ENCODE measurements around the gene PAGE2B. TPM values are rescaled to one million over a fixed set of nuclear protein-coding genes. Genes with fewer than 3 reads are reported as not detected.

PAGE2B gene
- total RNA-seq, 3 donors from 2014 or later = not detected

DNA sequence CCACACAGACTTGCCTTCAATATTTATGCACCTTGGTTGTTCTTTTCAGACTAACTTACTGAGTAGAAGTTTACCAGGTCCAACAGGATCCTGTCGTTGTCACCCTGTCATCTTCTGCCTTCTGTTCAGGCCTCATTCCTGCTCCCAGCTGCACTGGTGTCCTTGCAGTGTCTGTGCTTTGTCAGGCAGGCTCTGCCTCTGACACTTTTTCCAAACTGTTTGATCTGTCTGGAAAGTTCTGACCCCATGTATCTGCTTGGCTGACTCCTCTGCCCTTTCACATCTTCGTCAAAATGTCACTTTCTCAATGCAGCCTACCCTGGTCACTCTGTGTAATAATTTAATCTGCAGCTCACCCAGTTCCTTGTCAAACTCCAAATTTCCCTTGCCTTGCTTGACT, 23.9 kb downstream of the PAGE2B start:
- H3K4me1 ChIP-seq = no peaks in the 10 kb centered on the region
- H3K4me3 ChIP-seq = no peak overlapping the region
- no peak for TF ChIP-seq POLR2AphosphoS5 (IDR thresholded peaks at IDR 0.05)
- TF ChIP-seq, protein P1, sequence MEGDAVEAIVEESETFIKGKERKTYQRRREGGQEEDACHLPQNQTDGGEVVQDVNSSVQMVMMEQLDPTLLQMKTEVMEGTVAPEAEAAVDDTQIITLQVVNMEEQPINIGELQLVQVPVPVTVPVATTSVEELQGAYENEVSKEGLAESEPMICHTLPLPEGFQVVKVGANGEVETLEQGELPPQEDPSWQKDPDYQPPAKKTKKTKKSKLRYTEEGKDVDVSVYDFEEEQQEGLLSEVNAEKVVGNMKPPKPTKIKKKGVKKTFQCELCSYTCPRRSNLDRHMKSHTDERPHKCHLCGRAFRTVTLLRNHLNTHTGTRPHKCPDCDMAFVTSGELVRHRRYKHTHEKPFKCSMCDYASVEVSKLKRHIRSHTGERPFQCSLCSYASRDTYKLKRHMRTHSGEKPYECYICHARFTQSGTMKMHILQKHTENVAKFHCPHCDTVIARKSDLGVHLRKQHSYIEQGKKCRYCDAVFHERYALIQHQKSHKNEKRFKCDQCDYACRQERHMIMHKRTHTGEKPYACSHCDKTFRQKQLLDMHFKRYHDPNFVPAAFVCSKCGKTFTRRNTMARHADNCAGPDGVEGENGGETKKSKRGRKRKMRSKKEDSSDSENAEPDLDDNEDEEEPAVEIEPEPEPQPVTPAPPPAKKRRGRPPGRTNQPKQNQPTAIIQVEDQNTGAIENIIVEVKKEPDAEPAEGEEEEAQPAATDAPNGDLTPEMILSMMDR (IDR thresholded peaks at IDR 0.05) = no peak
- TF ChIP-seq POLR2A (IDR thresholded peaks at IDR 0.05) = no peak
- H3K36me3 ChIP-seq = no peaks in the 10 kb centered on the region
- peaks cover 0 to 52% of the 10 kb centered on the region in 2 donors for H3K27me3 ChIP-seq
- H3K27ac ChIP-seq = no peak overlapping the region
- intact Hi-C loops (cut with DNase I; ENCODE audit: low total_unique reads) = no loop called here
- no peak for DNase-seq (ENCODE audit: low spot score in 2 of 2)
- H3K9me3 ChIP-seq = no peaks in the 10 kb centered on the region

DNA sequence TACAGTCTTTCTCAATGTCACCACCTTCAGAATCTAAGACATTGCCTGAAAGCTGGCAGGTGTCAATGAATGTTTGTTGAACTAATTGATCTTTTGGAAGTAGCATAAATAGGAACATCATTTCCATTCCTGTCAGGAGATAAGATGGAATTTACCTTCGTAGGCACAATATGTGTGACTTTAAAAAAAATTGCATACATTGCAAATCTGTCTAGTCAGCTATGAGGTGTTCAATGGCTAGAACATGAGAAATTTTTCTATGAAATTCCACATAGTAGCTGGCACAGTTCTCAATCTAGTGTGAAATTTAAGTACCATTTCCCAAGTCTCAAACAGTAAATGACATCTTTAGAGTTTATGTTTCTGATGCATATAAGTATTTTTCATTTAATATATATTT, 24.3 kb downstream of the PAGE2B start:
- no peak overlapping the region for H3K4me3 ChIP-seq
- H3K36me3 ChIP-seq = no peaks in the 10 kb centered on the region
- DNase-seq (ENCODE audit: low spot score in 2 of 2) = no peak
- TF ChIP-seq POLR2A (IDR thresholded peaks at IDR 0.05) (no peak), POLR2AphosphoS5 (IDR thresholded peaks at IDR 0.05) (no peak)
- TF ChIP-seq, protein P1 (IDR thresholded peaks at IDR 0.05) = no peak
- intact Hi-C loops (cut with DNase I; ENCODE audit: low total_unique reads) = no loop called here
- no peaks in the 10 kb centered on the region for H3K9me3 ChIP-seq
- H3K27ac ChIP-seq = no peak overlapping the region
- H3K4me1 ChIP-seq = no peaks in the 10 kb centered on the region
- peaks cover 0 to 53% of the 10 kb centered on the region in 2 donors for H3K27me3 ChIP-seq

DNA sequence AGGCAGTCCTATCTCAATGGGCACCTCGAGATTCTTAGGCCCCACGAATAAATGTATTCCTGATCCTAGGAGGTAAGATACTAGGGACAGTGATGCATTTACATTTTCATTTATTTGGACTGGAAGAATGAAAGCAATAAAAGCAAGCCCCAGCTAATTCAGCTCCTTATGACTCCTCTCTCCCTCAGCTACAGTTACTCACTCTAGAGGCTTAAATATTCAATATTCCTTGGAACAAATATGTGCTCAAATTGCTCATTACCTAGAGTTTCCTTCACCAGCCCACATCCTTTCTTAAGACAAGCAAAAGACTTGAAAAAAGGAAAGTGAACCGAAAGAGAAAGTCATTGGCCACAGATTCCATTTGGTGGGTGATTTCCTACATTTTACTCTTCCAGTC, 27.9 kb downstream of the PAGE2B start:
- TF ChIP-seq POLR2A (IDR thresholded peaks at IDR 0.05) (no peak), POLR2AphosphoS5 (IDR thresholded peaks at IDR 0.05) (no peak)
- TF ChIP-seq, protein P1 (IDR thresholded peaks at IDR 0.05) = no peak
- intact Hi-C loops (cut with DNase I; ENCODE audit: low total_unique reads) = no loop called here
- H3K4me3 ChIP-seq = no peak overlapping the region
- peaks cover 0 to 22% of the 10 kb centered on the region in 2 donors for H3K27me3 ChIP-seq
- no peak overlapping the region for H3K27ac ChIP-seq
- no peak for DNase-seq (ENCODE audit: low spot score in 2 of 2)
- H3K36me3 ChIP-seq = no peaks in the 10 kb centered on the region
- no peaks in the 10 kb centered on the region for H3K9me3 ChIP-seq
- H3K4me1 ChIP-seq = no peaks in the 10 kb centered on the region

DNA sequence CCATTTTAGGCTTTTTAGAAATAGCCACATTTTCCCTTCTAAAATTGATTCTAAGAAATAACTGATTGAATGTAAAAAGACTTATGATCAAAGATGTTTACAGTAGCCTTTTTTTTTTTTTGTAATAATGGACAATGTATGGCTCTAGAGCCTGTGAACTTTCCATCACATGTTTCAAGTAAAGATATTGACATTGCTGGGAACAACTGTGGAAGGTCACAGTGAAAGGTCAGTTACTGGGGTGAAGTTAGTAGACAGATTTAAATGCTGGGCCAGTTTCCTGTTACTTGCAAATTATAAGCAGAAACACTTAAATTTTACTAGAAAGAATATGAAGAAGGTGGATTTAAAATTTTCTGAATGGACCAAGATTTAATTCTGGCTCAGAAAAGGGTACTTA, 32.4 kb downstream of the PAGE2B start:
- H3K27ac ChIP-seq = no peak overlapping the region
- H3K4me3 ChIP-seq = no peak overlapping the region
- intact Hi-C loops (cut with DNase I; ENCODE audit: low total_unique reads) = no loop called here
- H3K4me1 ChIP-seq = no peaks in the 10 kb centered on the region
- H3K9me3 ChIP-seq = no peaks in the 10 kb centered on the region
- no peaks in the 10 kb centered on the region for H3K36me3 ChIP-seq
- peaks cover 0 to 18% of the 10 kb centered on the region in 2 donors for H3K27me3 ChIP-seq
- TF ChIP-seq POLR2A (IDR thresholded peaks at IDR 0.05) (no peak), POLR2AphosphoS5 (IDR thresholded peaks at IDR 0.05) (no peak)
- TF ChIP-seq, protein P1 (IDR thresholded peaks at IDR 0.05) = no peak
- no peak for DNase-seq (ENCODE audit: low spot score in 2 of 2)

DNA sequence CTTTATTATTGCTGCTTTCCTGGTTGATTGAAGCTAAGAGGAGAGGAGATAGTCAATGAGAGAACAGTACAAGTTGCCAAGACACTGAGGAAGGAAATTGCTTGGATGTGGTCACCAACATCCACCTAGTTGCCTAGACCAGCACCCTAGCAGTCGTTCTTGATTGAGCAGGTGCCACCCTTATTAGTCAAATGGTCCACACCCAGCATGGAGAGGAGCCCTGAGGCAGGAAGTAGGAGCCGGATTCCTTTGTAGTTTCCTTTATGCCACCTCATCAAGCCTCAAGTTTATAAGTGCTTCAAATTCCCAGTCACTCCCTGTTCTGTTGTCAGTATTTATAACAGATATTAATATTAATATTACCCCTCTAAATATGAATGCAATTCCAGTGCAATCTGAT, 33.1 kb downstream of the PAGE2B start:
- intact Hi-C loops (cut with DNase I; ENCODE audit: low total_unique reads) = no loop called here
- Histone ChIP-seq H3K4me1 (no peaks in the 10 kb centered on the region), H3K9me3 (no peaks in the 10 kb centered on the region), H3K27ac (no peak overlapping the region), H3K36me3 (no peaks in the 10 kb centered on the region), H3K4me3 (no peak overlapping the region), H3K27me3 (peaks cover 0 to 15% of the 10 kb centered on the region in 2 donors)
- no peak for DNase-seq (ENCODE audit: low spot score in 2 of 2)
- TF ChIP-seq POLR2A (IDR thresholded peaks at IDR 0.05) = no peak
- TF ChIP-seq, protein P1 (IDR thresholded peaks at IDR 0.05) = no peak
- no peak for TF ChIP-seq POLR2AphosphoS5 (IDR thresholded peaks at IDR 0.05)
